Activated naive CD8-positive, alpha-beta T cell (primary cell): ENCODE results near the gene HERC4.
"Not testable (repeated sequence)": the region's sequence is repeated elsewhere in the genome, so short reads cannot be mapped to it uniquely, and the experiment has no call there.

Experiments
- H3K27ac Mint-ChIP-seq: one replicate; pipeline ENCODE4 v1.8.0; 2021; ENCODE audit warnings: mixed read lengths
- H3K27me3 Mint-ChIP-seq: one replicate; pipeline ENCODE4 v1.8.0; 2021; ENCODE audit warnings: mixed read lengths
- H3K36me3 Mint-ChIP-seq: one replicate; pipeline ENCODE4 v1.8.0; 2021; ENCODE audit warnings: mixed read lengths
- H3K4me1 Mint-ChIP-seq: one replicate; pipeline ENCODE4 v1.8.0; 2021; ENCODE audit warnings: low read depth, mixed read lengths
- H3K4me3 Mint-ChIP-seq: one replicate; pipeline ENCODE4 v1.8.0; 2021; ENCODE audit warnings: mild to moderate bottlenecking, mixed read lengths
- H3K9me3 Mint-ChIP-seq: one replicate; pipeline ENCODE4 v1.8.0; 2021; ENCODE audit warnings: low read depth, mixed read lengths

HERC4 gene

DNA sequence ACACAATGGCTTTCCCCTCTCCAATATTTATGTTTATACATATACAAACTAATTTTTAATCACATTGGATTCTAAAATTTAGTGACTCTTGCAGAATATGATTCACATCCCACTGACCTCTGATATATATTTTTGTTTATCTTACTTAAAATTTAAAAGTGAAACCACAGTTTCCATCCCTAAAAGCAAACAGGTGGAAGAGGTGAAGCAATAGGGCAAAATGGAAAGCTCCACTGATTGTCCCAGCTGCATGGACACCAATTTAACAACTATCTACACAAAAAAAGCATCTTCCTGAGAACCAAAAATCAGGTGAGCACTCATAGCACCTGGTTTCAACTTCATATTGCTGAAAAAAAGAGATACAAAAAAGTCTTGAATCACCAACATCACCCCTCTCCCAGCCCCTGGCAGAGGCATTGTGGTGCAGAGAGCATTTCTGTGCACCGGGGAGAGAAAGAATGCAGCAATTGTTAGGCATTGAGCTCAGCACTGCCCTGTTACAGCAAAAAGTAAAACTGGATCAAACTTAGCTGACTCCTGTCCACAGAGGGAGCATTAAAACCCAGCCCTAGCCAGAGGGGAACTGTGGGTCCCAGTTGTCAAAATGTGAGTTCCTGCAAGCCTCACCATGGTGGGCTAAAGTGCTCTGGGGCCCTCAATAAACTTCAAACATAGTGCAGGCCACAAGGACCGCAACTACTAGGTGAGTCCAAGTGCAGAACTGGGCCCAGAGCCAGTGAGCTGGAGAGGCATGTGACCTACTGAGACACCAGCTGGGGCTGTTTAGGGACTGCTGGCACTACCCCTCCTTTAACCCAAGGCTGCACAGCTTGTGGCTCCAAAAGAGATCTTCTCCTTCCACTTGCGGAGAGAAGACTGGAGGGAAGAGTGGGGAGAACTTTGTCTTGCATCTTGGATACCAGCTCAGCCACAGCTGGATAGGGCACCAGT, 98.5 kb downstream of the HERC4 start:
- H3K4me3 Mint-ChIP-seq, result no peak overlapping the region
- no peaks in the 10 kb centered on the region for H3K4me1 Mint-ChIP-seq
- H3K27me3 Mint-ChIP-seq, result no peaks in the 10 kb centered on the region
- no peaks in the 10 kb centered on the region for H3K9me3 Mint-ChIP-seq
- H3K27ac Mint-ChIP-seq, result peak overlapping the region; percentile 58
- H3K36me3 Mint-ChIP-seq, result peaks cover 38% of the 10 kb centered on the region

DNA sequence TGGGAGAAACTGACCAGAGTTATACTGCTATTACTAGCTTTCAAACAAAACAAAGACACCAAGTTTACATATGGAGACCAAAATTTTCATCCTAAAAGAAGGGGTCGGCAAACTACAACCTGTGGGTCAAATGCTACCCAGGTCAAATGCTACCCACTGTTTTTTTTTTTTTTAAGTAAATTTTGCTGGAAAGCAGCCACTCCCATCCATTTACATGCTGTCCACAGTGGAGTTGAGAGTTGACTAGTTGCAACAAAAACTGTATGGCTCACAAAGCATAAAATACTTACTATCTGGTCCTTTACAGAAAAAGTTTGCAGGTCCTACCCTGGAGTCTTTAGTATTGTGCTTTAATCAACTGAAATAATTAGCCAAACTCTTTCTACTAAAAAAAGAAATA, 99.2 kb downstream of the HERC4 start:
- peaks cover 35% of the 10 kb centered on the region for H3K36me3 Mint-ChIP-seq
- no peaks in the 10 kb centered on the region for H3K9me3 Mint-ChIP-seq
- H3K27me3 Mint-ChIP-seq, result no peaks in the 10 kb centered on the region
- no peak overlapping the region for H3K4me3 Mint-ChIP-seq
- H3K27ac Mint-ChIP-seq, result no peak overlapping the region
- no peaks in the 10 kb centered on the region for H3K4me1 Mint-ChIP-seq

DNA sequence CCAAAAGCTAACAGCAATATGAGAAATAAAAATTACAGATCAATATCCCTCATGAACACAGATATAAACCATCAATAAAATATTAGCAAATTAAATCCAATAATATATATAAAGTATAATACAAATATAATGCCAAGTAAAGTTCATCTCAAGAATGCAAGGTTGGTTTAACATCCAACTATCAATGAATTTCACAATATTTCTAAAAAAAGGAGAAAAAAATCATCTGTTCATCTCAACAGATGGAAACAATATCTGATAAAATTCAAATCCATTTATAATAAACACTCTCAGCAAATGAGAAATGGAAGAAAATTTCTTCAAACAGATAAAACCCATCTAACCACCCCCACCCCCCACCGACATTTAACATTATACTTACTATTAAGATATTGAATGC, 103.8 kb downstream of the HERC4 start:
- Mint-ChIP-seq H3K27ac (no peak overlapping the region), H3K27me3 (no peaks in the 10 kb centered on the region), H3K36me3 (peaks cover 47% of the 10 kb centered on the region), H3K9me3 (no peaks in the 10 kb centered on the region), H3K4me3 (no peak overlapping the region), H3K4me1 (peaks cover 10% of the 10 kb centered on the region)

DNA sequence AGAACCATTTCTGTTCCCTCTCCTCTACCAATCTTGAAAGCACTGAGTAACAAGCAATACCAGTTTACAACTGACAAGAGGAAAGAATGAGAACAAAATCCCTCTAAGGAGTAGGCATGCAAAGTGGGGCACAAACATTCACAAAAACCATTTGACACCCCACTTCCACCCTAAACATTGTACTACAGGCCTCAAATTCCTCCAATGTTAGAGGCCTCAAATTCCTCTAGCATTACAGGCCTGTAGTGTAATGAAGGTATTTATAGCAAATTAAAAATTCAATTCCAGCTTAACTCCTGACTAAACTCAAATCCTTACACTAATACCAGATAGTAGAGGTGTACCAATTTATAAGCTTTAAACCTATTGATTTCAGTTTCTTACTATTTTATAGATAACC, 105.2 kb downstream of the HERC4 start:
- H3K27me3 Mint-ChIP-seq, result no peaks in the 10 kb centered on the region
- H3K36me3 Mint-ChIP-seq, result peaks cover 49% of the 10 kb centered on the region
- no peak overlapping the region for H3K4me3 Mint-ChIP-seq
- no peaks in the 10 kb centered on the region for H3K9me3 Mint-ChIP-seq
- H3K4me1 Mint-ChIP-seq, result peaks cover 10% of the 10 kb centered on the region
- H3K27ac Mint-ChIP-seq, result no peak overlapping the region

DNA sequence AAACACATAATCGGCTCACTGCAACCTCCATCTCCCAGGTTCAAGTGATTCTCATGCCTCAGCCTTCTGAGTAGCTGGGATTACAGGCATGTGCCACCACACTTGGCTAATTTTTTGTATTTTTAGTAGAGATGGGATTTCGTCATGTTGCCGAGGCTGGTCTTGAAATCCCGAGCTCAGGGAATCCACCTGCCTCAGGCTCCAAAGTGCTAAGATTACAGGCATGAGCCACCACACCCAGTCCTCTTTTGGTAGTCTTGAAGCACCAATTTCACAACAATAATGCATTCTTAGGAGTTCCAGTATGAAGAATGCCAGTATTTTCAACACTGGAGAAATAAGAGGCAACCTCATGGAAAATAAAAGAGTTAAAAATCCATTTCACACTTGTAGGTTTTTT, 109.0 kb downstream of the HERC4 start:
- Mint-ChIP-seq H3K4me1 (peaks cover 10% of the 10 kb centered on the region), H3K36me3 (peaks cover 38% of the 10 kb centered on the region)
- H3K9me3 Mint-ChIP-seq, H3K27ac Mint-ChIP-seq, H3K27me3 Mint-ChIP-seq, H3K4me3 Mint-ChIP-seq: not testable (repeated sequence)

DNA sequence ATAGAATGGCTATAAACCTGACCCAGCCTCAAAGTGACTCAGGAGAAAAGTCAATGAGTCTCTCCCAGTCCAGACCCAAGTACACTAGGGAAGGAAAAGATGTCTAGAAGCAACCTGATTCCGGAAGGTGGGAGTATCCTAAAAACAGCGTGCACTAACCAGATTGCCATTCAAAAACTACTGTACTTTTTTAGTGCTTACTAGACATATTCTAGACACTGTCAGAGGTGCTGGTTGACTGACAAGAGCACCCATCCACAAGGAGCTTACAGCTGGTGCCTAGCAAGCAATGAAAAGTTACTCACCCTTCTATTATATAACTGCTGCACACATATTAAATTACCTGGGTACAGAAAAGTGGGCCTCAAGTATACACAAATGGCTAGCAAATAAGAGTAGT, 109.6 kb downstream of the HERC4 start:
- H3K4me1 Mint-ChIP-seq, result peaks cover 10% of the 10 kb centered on the region
- H3K27me3 Mint-ChIP-seq, result no peaks in the 10 kb centered on the region
- H3K4me3 Mint-ChIP-seq, result no peak overlapping the region
- no peaks in the 10 kb centered on the region for H3K9me3 Mint-ChIP-seq
- peaks cover 39% of the 10 kb centered on the region for H3K36me3 Mint-ChIP-seq
- H3K27ac Mint-ChIP-seq, result no peak overlapping the region

DNA sequence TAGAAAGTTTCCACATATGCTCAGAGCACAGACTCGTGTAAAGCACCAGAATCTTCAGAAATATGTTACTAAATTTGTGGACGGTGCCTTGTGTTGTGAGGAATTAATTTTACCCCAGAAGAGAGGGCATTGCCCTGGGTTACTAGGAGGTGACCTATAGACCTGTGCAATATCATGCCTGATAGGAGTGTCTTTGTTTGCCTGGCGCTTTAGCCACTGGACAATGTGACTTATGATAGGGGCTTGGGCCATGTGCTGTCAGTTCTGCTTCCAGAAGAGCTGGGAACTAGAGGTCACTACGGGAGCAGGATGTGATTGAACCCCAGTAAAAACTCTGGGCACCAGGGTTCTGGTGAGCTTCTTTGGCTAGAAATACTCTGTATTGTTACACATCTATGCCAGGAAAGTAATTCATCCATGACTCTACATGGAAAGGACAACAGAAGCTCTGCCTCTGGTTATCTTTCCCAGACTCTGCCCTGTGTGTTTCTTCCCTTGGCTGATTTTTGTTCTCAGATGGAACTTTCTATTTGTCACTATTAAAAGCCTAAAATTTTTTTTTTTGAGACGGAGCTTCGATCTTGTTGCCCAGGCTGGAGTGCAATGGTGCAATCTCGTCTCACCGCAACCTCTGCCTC, 115.1 kb downstream of the HERC4 start:
- Mint-ChIP-seq H3K27ac (no peak overlapping the region), H3K4me1 (no peaks in the 10 kb centered on the region), H3K27me3 (no peaks in the 10 kb centered on the region), H3K4me3 (no peak overlapping the region), H3K36me3 (peaks cover 17% of the 10 kb centered on the region), H3K9me3 (no peaks in the 10 kb centered on the region)

DNA sequence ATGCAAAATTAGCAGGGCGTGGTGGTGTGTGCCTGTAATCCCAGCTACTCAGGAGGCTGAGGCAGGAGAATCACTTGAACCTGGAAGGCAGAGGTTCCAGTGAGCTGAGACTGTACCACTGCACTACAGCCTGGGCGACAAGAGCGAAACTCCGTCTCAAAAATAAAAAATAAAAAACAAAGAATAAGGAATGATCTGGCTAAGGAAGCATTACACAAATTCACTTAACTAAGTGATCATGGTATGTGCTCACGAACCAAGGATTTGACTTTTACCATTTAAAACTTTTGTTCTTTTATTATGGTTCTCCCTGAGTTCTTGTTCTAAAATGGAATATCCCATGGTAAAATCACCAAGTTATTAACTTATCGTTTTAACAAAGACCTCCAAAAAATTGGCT, 119.5 kb downstream of the HERC4 start:
- Mint-ChIP-seq H3K4me3 (no peak overlapping the region), H3K36me3 (peaks cover 15% of the 10 kb centered on the region), H3K4me1 (no peaks in the 10 kb centered on the region)

DNA sequence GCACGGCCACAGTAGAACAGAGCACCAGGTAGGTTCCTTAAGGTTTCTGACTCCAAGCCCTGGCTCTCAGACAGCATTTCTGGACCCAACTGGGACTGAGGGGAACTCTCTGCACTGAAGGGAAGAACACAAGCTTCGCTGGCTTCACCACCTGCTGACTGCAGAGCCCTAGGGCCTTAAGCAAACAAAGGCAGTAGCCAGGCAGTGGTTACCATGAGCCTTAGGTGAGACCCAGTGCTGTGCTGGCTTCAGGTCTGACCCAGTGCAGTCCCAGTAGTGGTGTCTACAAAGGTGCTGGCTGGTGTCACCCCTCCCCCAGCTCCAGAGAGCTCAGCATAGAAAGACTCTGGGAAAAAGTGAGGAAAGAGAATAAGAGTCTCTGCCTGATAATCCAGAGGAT, 131.2 kb downstream of the HERC4 start:
- H3K4me1 Mint-ChIP-seq, result peaks cover 4% of the 10 kb centered on the region

More for the DNA sequence above, 119.5 kb downstream of the HERC4 start:
- Mint-ChIP-seq H3K9me3 (no peaks in the 10 kb centered on the region), H3K27ac (no peak overlapping the region), H3K27me3 (no peaks in the 10 kb centered on the region)

DNA sequence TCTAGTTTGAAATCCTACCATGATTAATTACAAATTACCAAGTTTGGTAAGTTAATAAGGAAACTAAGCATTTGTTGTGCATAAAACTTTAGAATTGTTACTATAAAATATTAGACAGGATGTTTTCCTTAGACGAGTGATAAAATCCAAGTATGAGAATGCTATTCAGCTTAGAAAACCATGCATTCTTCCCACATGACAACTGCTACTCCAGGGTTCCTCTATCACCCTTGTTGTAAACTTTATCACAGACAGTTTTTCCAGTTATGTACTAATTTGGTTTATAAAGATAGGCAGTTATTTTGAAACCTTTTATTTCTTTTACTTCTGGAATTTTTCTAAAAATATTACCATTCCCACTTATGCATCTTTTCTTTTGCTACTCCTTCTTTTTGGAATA, 138.7 kb downstream of the HERC4 start:
- no peak overlapping the region for H3K27ac Mint-ChIP-seq
- H3K4me3 Mint-ChIP-seq, result no peak overlapping the region
- H3K36me3 Mint-ChIP-seq, result peaks cover 8% of the 10 kb centered on the region
- H3K9me3 Mint-ChIP-seq, result no peaks in the 10 kb centered on the region
- H3K27me3 Mint-ChIP-seq, result no peaks in the 10 kb centered on the region
- no peaks in the 10 kb centered on the region for H3K4me1 Mint-ChIP-seq

More for the DNA sequence above, 131.2 kb downstream of the HERC4 start:
- no peaks in the 10 kb centered on the region for H3K27me3 Mint-ChIP-seq
- H3K4me3 Mint-ChIP-seq, result no peak overlapping the region
- peaks cover 28% of the 10 kb centered on the region for H3K36me3 Mint-ChIP-seq
- H3K27ac Mint-ChIP-seq, result no peak overlapping the region
- no peaks in the 10 kb centered on the region for H3K9me3 Mint-ChIP-seq

DNA sequence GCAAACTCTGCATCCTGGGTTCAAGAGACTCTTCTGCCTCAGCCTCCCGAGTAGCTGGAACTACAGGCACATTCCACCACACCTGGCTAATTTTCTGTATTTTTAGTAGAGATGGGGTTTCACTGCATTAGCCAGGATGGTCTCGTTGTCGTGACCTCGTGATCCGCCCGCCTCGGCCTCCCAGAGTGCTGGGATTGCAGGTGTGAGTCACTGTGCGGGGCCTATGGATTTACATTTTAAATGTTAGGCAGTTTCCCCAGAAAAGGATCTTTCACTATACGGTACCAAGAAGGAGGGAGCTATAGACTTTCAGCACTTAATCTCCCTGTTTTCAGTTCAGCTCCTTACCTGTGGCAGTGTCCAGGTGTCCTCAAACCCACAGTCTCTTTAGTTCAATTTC, 139.9 kb downstream of the HERC4 start:
- Mint-ChIP-seq H3K9me3 (no peaks in the 10 kb centered on the region), H3K27ac (no peak overlapping the region), H3K27me3 (no peaks in the 10 kb centered on the region), H3K4me3 (no peak overlapping the region), H3K4me1 (no peaks in the 10 kb centered on the region), H3K36me3 (peaks cover 8% of the 10 kb centered on the region)

DNA sequence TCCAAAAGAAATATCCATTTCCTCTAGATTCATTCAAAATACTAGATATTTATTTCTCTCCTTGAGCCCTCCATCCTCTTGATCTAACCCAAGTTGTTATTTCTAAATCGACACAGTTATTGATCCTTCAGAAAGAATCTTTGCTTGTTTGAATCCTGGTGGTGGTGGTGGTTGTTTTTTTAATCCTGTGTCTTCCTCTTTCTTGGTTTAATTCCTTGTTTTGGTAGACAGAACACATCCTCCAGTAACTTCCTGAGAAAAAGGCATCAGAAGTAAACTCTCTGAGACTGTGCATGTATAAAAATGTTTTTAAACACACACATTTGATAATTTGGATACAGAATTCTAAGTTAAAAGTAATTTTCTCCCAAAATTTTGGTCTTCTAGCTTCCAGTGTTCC, 140.7 kb downstream of the HERC4 start:
- H3K4me1 Mint-ChIP-seq, result no peaks in the 10 kb centered on the region
- no peaks in the 10 kb centered on the region for H3K9me3 Mint-ChIP-seq
- H3K36me3 Mint-ChIP-seq, result peaks cover 8% of the 10 kb centered on the region
- no peaks in the 10 kb centered on the region for H3K27me3 Mint-ChIP-seq
- peak overlapping the region; percentile 61 for H3K27ac Mint-ChIP-seq
- H3K4me3 Mint-ChIP-seq, result no peak overlapping the region

DNA sequence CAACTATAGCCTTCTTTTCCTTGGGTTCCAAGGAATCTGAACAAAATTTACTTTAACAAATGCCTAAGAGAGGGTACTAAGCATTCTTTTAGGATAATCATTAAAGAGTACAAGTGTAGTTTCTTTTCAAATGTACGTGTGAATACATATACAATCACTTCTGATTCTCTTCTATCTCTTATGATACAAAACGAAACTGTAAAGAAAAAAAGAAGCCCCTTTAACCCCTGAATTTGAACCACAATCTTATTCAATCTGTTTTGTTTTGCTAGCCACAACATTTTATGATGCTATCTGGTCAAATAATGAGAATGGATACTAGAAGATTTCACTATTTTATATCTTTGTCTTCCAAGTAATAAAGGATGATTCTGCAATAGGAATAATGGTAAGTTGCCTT, 141.9 kb downstream of the HERC4 start:
- peaks cover 8% of the 10 kb centered on the region for H3K36me3 Mint-ChIP-seq

DNA sequence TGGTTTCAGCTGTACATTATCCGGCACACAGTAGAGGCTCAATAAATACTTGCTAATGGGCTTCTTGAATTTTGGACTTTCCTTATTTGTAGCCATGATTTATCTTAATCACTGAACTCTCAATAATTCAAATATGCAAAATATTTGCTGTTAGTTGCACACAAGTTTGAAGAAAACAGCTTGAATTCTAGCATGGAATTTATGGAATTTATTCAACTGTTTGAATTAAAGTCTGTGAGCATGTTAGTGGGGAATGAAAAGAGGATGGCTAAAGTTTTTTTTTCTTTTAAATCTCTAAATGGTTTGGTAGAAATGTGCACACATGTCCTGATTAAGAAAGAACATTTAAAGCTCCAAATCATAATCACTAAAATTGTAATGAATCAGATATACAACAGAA, 148.1 kb downstream of the HERC4 start:
- H3K36me3 Mint-ChIP-seq, result peaks cover 2% of the 10 kb centered on the region
- peak overlapping the region; percentile 17 for H3K27ac Mint-ChIP-seq

More for the DNA sequence above, 141.9 kb downstream of the HERC4 start:
- no peak overlapping the region for H3K4me3 Mint-ChIP-seq
- no peaks in the 10 kb centered on the region for H3K27me3 Mint-ChIP-seq
- H3K4me1 Mint-ChIP-seq, result no peaks in the 10 kb centered on the region
- no peaks in the 10 kb centered on the region for H3K9me3 Mint-ChIP-seq
- no peak overlapping the region for H3K27ac Mint-ChIP-seq

DNA sequence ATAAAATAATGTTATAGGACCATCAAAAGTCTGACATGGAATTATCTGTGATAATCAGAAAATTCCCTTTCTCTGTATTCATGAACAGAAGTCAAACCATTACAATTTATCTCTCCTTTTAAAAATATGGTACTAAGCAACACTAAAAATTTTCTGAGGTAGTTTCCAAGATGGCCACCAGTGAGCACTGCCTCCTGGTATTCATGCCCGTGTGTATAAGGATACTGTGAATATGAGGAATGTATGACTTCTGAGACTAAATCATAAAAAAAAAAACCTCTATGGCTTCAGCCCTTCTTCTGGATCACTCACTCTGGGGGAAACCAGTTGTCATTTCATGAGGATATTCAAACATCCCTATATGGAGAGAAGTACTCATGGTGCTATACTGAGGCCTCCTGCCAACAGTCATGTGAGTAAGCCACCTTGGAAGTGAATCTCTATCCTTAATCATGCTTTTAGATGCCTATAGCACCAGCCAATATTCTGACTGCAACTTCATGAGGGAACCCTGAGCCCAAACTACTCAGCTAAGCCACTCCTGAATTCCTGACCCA, 149.6 kb downstream of the HERC4 start:
- H3K27ac Mint-ChIP-seq, result no peak overlapping the region
- H3K4me3 Mint-ChIP-seq, result no peak overlapping the region
- H3K4me1 Mint-ChIP-seq, result no peaks in the 10 kb centered on the region
- H3K36me3 Mint-ChIP-seq, result peaks cover 2% of the 10 kb centered on the region
- no peaks in the 10 kb centered on the region for H3K27me3 Mint-ChIP-seq
- no peaks in the 10 kb centered on the region for H3K9me3 Mint-ChIP-seq

More for the DNA sequence above, 148.1 kb downstream of the HERC4 start:
- no peaks in the 10 kb centered on the region for H3K9me3 Mint-ChIP-seq
- no peaks in the 10 kb centered on the region for H3K4me1 Mint-ChIP-seq
- no peak overlapping the region for H3K4me3 Mint-ChIP-seq
- H3K27me3 Mint-ChIP-seq, result no peaks in the 10 kb centered on the region
